ENCODE measurements around the gene TMEM175.
"Not testable (repeated sequence)": the region's sequence is repeated elsewhere in the genome, so short reads cannot be mapped to it uniquely, and the experiment has no call there.

TMEM175 gene

GRCh38 chr4:991451-992296 lies 59.4 kb downstream of the TMEM175 start:
- DNase-seq (ENCODE audit: low spot score) = no peak

GRCh38 chr4:992297-993110 lies 60.2 kb downstream of the TMEM175 start:
- DNase-seq (ENCODE audit: low spot score) = no peak

- DNase-seq (ENCODE audit: low spot score) = no peak
Observed at GRCh38 chr4:993111-994029, 61.1 kb downstream of the TMEM175 start, which contains the start of gene SLC26A1. SLC26A1 (minus strand) TSS chr4:993404; CDS start chr4:991703, 1,701 bp downstream.

- DNase-seq (ENCODE audit: low spot score) = no peak
Observed at GRCh38 chr4:995311-996026, 63.2 kb downstream of the TMEM175 start.

GRCh38 chr4:996030-996996 lies 64.1 kb downstream of the TMEM175 start:
- DNase-seq (ENCODE audit: low spot score) = no peak

- DNase-seq (ENCODE audit: low spot score) = no peak
Observed at GRCh38 chr4:996997-997374, 64.7 kb downstream of the TMEM175 start.

GRCh38 chr4:997375-998071 lies 65.3 kb downstream of the TMEM175 start:
- peak; percentile 78 for DNase-seq (ENCODE audit: low spot score)

GRCh38 chr4:998096-998691 lies 65.9 kb downstream of the TMEM175 start:
- DNase-seq (ENCODE audit: low spot score) = no peak

GRCh38 chr4:999240-999863 lies 67.1 kb downstream of the TMEM175 start:
- not testable (repeated sequence) for DNase-seq (ENCODE audit: low spot score)

- no peak for DNase-seq (ENCODE audit: low spot score)
Observed at GRCh38 chr4:999882-1000425, 67.7 kb downstream of the TMEM175 start.

- DNase-seq (ENCODE audit: low spot score) = no peak
Observed at GRCh38 chr4:1000686-1001260, 68.5 kb downstream of the TMEM175 start.

- DNase-seq (ENCODE audit: low spot score) = no peak
Observed at GRCh38 chr4:1001561-1002130, 69.4 kb downstream of the TMEM175 start.

GRCh38 chr4:1002131-1002630 lies 69.9 kb downstream of the TMEM175 start:
- DNase-seq (ENCODE audit: low spot score) = peak; percentile 38

GRCh38 chr4:1002631-1003251 lies 70.5 kb downstream of the TMEM175 start:
- DNase-seq (ENCODE audit: low spot score) = no peak

- no peak for DNase-seq (ENCODE audit: low spot score)
Observed at GRCh38 chr4:1003271-1004070, 71.2 kb downstream of the TMEM175 start.

- no peak for DNase-seq (ENCODE audit: low spot score)
Observed at GRCh38 chr4:1004071-1004418, 71.8 kb downstream of the TMEM175 start.

All from AG20443 (cell line).